H1 (cell line): ENCODE measurements around the gene CCDC148. TPM values are rescaled to one million over a fixed set of nuclear protein-coding genes. Genes with fewer than 3 reads are reported as not detected.

ENCODE experiments used
- CTCF ChIA-PET: fragments of 300-600 bp; sonication (Branson Sonifier 250); formaldehyde crosslinking; loops from one replicate; lab custom pipeline; 2021; ENCODE audit not compliant: partially characterized antibody; lab: Charles Lee
- POLR2A ChIA-PET: fragments of 300-600 bp; sonication (Branson Sonifier 250); formaldehyde crosslinking; loops from one replicate; lab custom pipeline; 2021; ENCODE audit warnings: inconsistent platforms; ENCODE audit not compliant: partially characterized antibody; lab: Charles Lee
- DNase-seq, 2 experiments: peaks; one replicate each; pipeline versions ENCODE4 v3.0.0 to v3.0.0-alpha.2; 2010 to 2022; ENCODE audit warnings: low spot score in 2 of 2, low read depth in 1 of 2, mixed read lengths in 1 of 2
- FAIRE-seq: peaks from 2 replicates; lab custom pipeline; 2011; peaks lifted over from hg19 to GRCh38; lab: Jason Lieb, UNC
- H2AFZ ChIP-seq: 2 replicates; pipeline ENCODE4 v1.8.1; 2012; ENCODE audit warnings: low read length, inconsistent platforms
- H2AK5ac ChIP-seq: 2 replicates; pipeline ENCODE4 v1.6.1; 2013; ENCODE audit warnings: low read depth, low read length
- H2BK120ac ChIP-seq: replicated peaks from 2 replicates; pipeline ENCODE3; 2013; ENCODE audit warnings: low read depth, low read length, inconsistent platforms
- H2BK12ac ChIP-seq: 2 replicates; pipeline ENCODE4 v1.6.1; 2013; ENCODE audit warnings: low read depth, low read length
- H2BK15ac ChIP-seq: 2 replicates; pipeline ENCODE4 v1.6.1; 2013; ENCODE audit warnings: low read length
- H2BK20ac ChIP-seq: 2 replicates; pipeline ENCODE4 v1.6.1; 2013; ENCODE audit warnings: low read length
- H2BK5ac ChIP-seq: 2 replicates; pipeline ENCODE4 v1.6.1; 2013; ENCODE audit warnings: low read depth, low read length
- H3K14ac ChIP-seq: 2 replicates; pipeline ENCODE4 v1.6.1; 2013; ENCODE audit warnings: inconsistent platforms; ENCODE audit not compliant: insufficient read length
- H3K18ac ChIP-seq: 2 replicates; pipeline ENCODE4 v1.6.1; 2013; ENCODE audit warnings: low read length; ENCODE audit errors: extremely low read depth
- H3K23ac ChIP-seq: 2 replicates; pipeline ENCODE4 v1.6.1; 2013; ENCODE audit warnings: inconsistent platforms; ENCODE audit not compliant: insufficient read length
- H3K23me2 ChIP-seq: 2 replicates; pipeline ENCODE4 v1.6.1; 2013; ENCODE audit warnings: low read depth, low read length
- H3K27ac ChIP-seq: 2 replicates; pipeline ENCODE4 v1.6.1; 2011; ENCODE audit warnings: low read depth, low read length, inconsistent platforms
- H3K27me3 ChIP-seq, 4 experiments: replicated peaks in 1 of 4; 1 replicate in 1 of 4; 2 replicates in 3 of 4; pipeline versions ENCODE4 v1.6.1 to v1.8.1; 2011 to 2013; ENCODE audit warnings: low read length in 3 of 4, mild to moderate bottlenecking in 3 of 4, inconsistent platforms in 2 of 4, mixed read lengths in 2 of 4, moderate library complexity in 1 of 4; ENCODE audit not compliant: control insufficient read depth in 3 of 4, insufficient read depth in 3 of 4; ENCODE audit errors: extremely low read depth in 1 of 4
- H3K36me3 ChIP-seq, 4 experiments: 2 replicates each; pipeline versions ENCODE4 v1.6.1 to v1.8.1; 2011 to 2013; ENCODE audit warnings: mild to moderate bottlenecking in 4 of 4, low read length in 3 of 4, moderate library complexity in 2 of 4, control low read depth in 1 of 4, inconsistent platforms in 1 of 4; ENCODE audit not compliant: insufficient read depth in 4 of 4, control insufficient read depth in 2 of 4
- H3K4ac ChIP-seq: replicated peaks from 2 replicates; pipeline ENCODE3; 2013; ENCODE audit warnings: low read length, low read depth, mixed read lengths, inconsistent platforms; ENCODE audit not compliant: insufficient read length
- H3K4me1 ChIP-seq, 4 experiments: replicated peaks in 1 of 4; 1 replicate in 1 of 4; 2 replicates in 3 of 4; pipeline versions ENCODE4 v1.6.1 to v1.8.1; 2011 to 2013; ENCODE audit warnings: low read length in 3 of 4, inconsistent platforms in 2 of 4, mixed read lengths in 1 of 4; ENCODE audit not compliant: insufficient read depth in 4 of 4, control insufficient read depth in 3 of 4
- H3K4me2 ChIP-seq, 2 experiments: 2 replicates each; pipeline versions ENCODE4 v1.6.1 to v1.8.1; 2011 to 2013; ENCODE audit warnings: low read depth in 2 of 2, low read length in 2 of 2, control low read depth in 1 of 2, inconsistent platforms in 1 of 2, mild to moderate bottlenecking in 1 of 2; ENCODE audit not compliant: insufficient read depth in 1 of 2
- H3K4me3 ChIP-seq, 4 experiments: fragments of 200-600, 300-600 bp in 1 of 4; sonication (generic), shearing (Covaris generic), sonication (Bioruptor Twin) in 1 of 4; 2 replicates each; pipeline versions ENCODE4 v1.5.1 to v1.8.1; 2011 to 2016; ENCODE audit warnings: low read length in 4 of 4, low read depth in 3 of 4, control low read depth in 2 of 4, inconsistent platforms in 2 of 4, mild to moderate bottlenecking in 2 of 4, mixed read lengths in 1 of 4, moderate library complexity in 1 of 4; ENCODE audit not compliant: insufficient read depth in 2 of 4; ENCODE audit errors: extremely low read depth in 1 of 4
- H3K56ac ChIP-seq: replicated peaks from 2 replicates; pipeline ENCODE3; 2013; ENCODE audit warnings: low read depth, mild to moderate bottlenecking, mixed read lengths, low read length, inconsistent platforms; ENCODE audit not compliant: insufficient read length
- H3K79me1 ChIP-seq: 2 replicates; pipeline ENCODE4 v1.6.1; 2013; ENCODE audit warnings: low read depth, low read length, control low read depth
- H3K79me2 ChIP-seq, 2 experiments: 2 replicates each; pipeline versions ENCODE4 v1.6.1 to v1.8.1; 2012 to 2013; ENCODE audit warnings: low read length in 2 of 2, mild to moderate bottlenecking in 2 of 2, inconsistent platforms in 1 of 2; ENCODE audit not compliant: insufficient read depth in 2 of 2, control insufficient read depth in 1 of 2
- H3K9ac ChIP-seq, 4 experiments: replicated peaks in 1 of 4; 1 replicate in 1 of 4; 2 replicates in 3 of 4; pipeline versions ENCODE4 v1.6.1 to v1.8.1; 2011 to 2013; ENCODE audit warnings: low read depth in 3 of 4, low read length in 3 of 4, control low read depth in 2 of 4, mild to moderate bottlenecking in 2 of 4, moderate library complexity in 2 of 4, inconsistent platforms in 1 of 4; ENCODE audit errors: extremely low read depth in 1 of 4
- H3K9me3 ChIP-seq, 2 experiments: 2 replicates each; pipeline versions ENCODE4 v1.6.1 to v1.8.1; 2012 to 2013; ENCODE audit warnings: mild to moderate bottlenecking in 2 of 2, moderate library complexity in 2 of 2, control low read depth in 1 of 2, inconsistent platforms in 1 of 2, low read depth in 1 of 2, low read length in 1 of 2, mixed read lengths in 1 of 2; ENCODE audit not compliant: insufficient read depth in 2 of 2
- H4K20me1 ChIP-seq, 2 experiments: replicated peaks in 1 of 2; 2 replicates each; pipeline versions ENCODE3 to v1.8.1; 2011 to 2013; ENCODE audit warnings: inconsistent platforms in 2 of 2, low read length in 2 of 2, mild to moderate bottlenecking in 1 of 2; ENCODE audit not compliant: insufficient read depth in 2 of 2, control insufficient read depth in 1 of 2
- H4K5ac ChIP-seq: 2 replicates; pipeline ENCODE4 v1.6.1; 2013; ENCODE audit warnings: low read length, low read depth, mixed read lengths, inconsistent platforms; ENCODE audit not compliant: insufficient read length
- H4K8ac ChIP-seq: 2 replicates; pipeline ENCODE4 v1.8.0; 2013; ENCODE audit warnings: mild to moderate bottlenecking, moderate library complexity, low read length, inconsistent platforms; ENCODE audit not compliant: insufficient read depth; ENCODE audit errors: extremely low read depth
- H4K91ac ChIP-seq: replicated peaks from 2 replicates; pipeline ENCODE3; 2013; ENCODE audit warnings: low read length, mixed read lengths, inconsistent platforms; ENCODE audit not compliant: insufficient read length
- CBX5 ChIP-seq: fragments of 300-800, 300-1000 bp; sonication (generic); IDR thresholded peaks from 2 replicates; pipeline ENCODE4 v1.7.1; 2016; ENCODE audit warnings: antibody characterized with exemption, low read length, low read depth
- EGR1 ChIP-seq: IDR thresholded peaks from 2 replicates; pipeline ENCODE4 v1.6.1; 2011; ENCODE audit warnings: low read depth, low read length, borderline replicate concordance
- EZH2 ChIP-seq: fragments of 200-600 bp; sonication (generic); IDR thresholded peaks from 2 replicates; pipeline ENCODE4 v1.7.1; 2012; ENCODE audit warnings: low read depth, mild to moderate bottlenecking, moderate library complexity, low read length, inconsistent platforms; ENCODE audit not compliant: severe bottlenecking
- GTF2F1 ChIP-seq: IDR thresholded peaks from 2 replicates; pipeline ENCODE4 v1.6.1; 2012; ENCODE audit warnings: low read depth, low read length, improper control_type of control experiment, borderline replicate concordance
- JUND ChIP-seq: IDR thresholded peaks from 2 replicates; pipeline ENCODE4 v1.6.1; 2011; ENCODE audit warnings: mild to moderate bottlenecking, improper control_type of control experiment, low read length
- KDM4A ChIP-seq: IDR thresholded peaks from one replicate; pipeline ENCODE4 v1.7.1; 2012; ENCODE audit warnings: low read depth, mild to moderate bottlenecking, moderate library complexity, low read length, inconsistent platforms; ENCODE audit not compliant: severe bottlenecking
- POLR2A ChIP-seq, 2 experiments: IDR thresholded peaks; 1 replicate in 1 of 2; 2 replicates in 1 of 2; pipeline ENCODE4 v1.6.1; 2011; ENCODE audit warnings: low read depth in 2 of 2, low read length in 2 of 2, mild to moderate bottlenecking in 2 of 2; ENCODE audit errors: control extremely low read depth in 1 of 2
- RBBP5 ChIP-seq: IDR thresholded peaks from 2 replicates; pipeline ENCODE4 v1.7.1; 2012; ENCODE audit warnings: low read depth, mild to moderate bottlenecking, inconsistent platforms, low read length, moderate library complexity, borderline replicate concordance
- SIN3A ChIP-seq, 2 experiments: IDR thresholded peaks in 1 of 2; conservative IDR thresholded peaks in 1 of 2; 2 replicates each; pipeline ENCODE4 v1.6.1; 2011 to 2012; ENCODE audit warnings: low read length in 2 of 2, improper control_type of control experiment in 1 of 2, low read depth in 1 of 2, mild to moderate bottlenecking in 1 of 2
- SP4 ChIP-seq: IDR thresholded peaks from 2 replicates; pipeline ENCODE4 v1.6.1; 2012; ENCODE audit warnings: low read length, inconsistent platforms
- SRF ChIP-seq: IDR thresholded peaks from 2 replicates; pipeline ENCODE4 v1.6.1; 2011; ENCODE audit warnings: mild to moderate bottlenecking, low read depth, low read length, moderate library complexity
- TAF7 ChIP-seq: optimal IDR thresholded peaks from 2 replicates; pipeline ENCODE3; 2011; ENCODE audit warnings: low read depth, mild to moderate bottlenecking, inconsistent platforms, low read length, moderate library complexity, borderline replicate concordance
- polyA plus RNA-seq, 7 experiments: library from polyadenylated mRNA; depleted of rRNA in 3 of 7; stranded (reverse) in 5 of 7; unstranded in 2 of 7; fragments of >200 nt in 5 of 7; fragments of 200-250 nt in 2 of 7; gene quantifications; 1 replicate in 5 of 7; 2 replicates in 1 of 7; 4 replicates in 1 of 7; pipeline versions ENCODE4 v1.2.1 to v1.2.3, GENCODE V29; 2011 to 2013; ENCODE audit warnings: missing spikeins in 2 of 7, mixed read lengths in 2 of 7
- total RNA-seq: library from RNA; stranded (reverse); fragmentation: NEBNext Ultra II Directional; extraction: Animal tissue kit (Norgen Biotek cat#: 25700); gene quantifications from 2 replicates; pipeline ENCODE4 v1.2.1, GENCODE V29; 2021
- TF ChIP-seq, protein P1 (sequence below): IDR thresholded peaks from 2 replicates; pipeline ENCODE4 v1.6.1; 2011; ENCODE audit warnings: low read depth, mild to moderate bottlenecking, low read length; ENCODE audit not compliant: insufficient read depth

The CCDC148 gene
- total and polyA plus RNA-seq, 2 of the 8 experiments (the other 6 are each of a cell fraction or from before 2014, with no cell fraction given) = 0.45 to 1.3 TPM

- H4K8ac ChIP-seq = no peak overlapping the region
- no peak overlapping the region for H4K5ac ChIP-seq
- ChIA-PET CTCF (interaction anchor here (0.5 to 2.5 kb wide), 2 partner anchors 9 to 309 kb away, joined by 3 to 10 read pairs; no protein-coding TSS in a partner anchor), POLR2A (no interaction called here)
- no peak overlapping the region for H2AK5ac ChIP-seq
- no peak overlapping the region for H4K91ac ChIP-seq
- no peak overlapping the region for H3K27ac ChIP-seq
- no peak overlapping the region for H3K4me3 ChIP-seq
- H3K56ac ChIP-seq = no peak overlapping the region
- FAIRE-seq (no peak), DNase-seq (no peak)
- H2BK15ac ChIP-seq = no peak overlapping the region
- H2BK5ac ChIP-seq = no peak overlapping the region
- no peak overlapping the region for H3K14ac ChIP-seq
- H3K23ac ChIP-seq = no peak overlapping the region
- H3K27me3 ChIP-seq = no peaks in the 10 kb centered on the region
- peaks cover 0 to 4% (median 0%) of the 10 kb centered on the region in 4 experiments; a peak in 1 of 7 replicates for H3K4me1 ChIP-seq
- no peak overlapping the region for H2BK120ac ChIP-seq
- H3K4ac ChIP-seq = no peak overlapping the region
- no peak overlapping the region for H3K4me2 ChIP-seq
- H4K20me1 ChIP-seq = no peaks in the 10 kb centered on the region
- no peaks in the 10 kb centered on the region for H3K79me2 ChIP-seq
- H3K79me1 ChIP-seq = no peaks in the 10 kb centered on the region
- no peak overlapping the region for H3K9ac ChIP-seq
- no peak overlapping the region for H3K18ac ChIP-seq
- no peak overlapping the region for H2BK12ac ChIP-seq
- H2AFZ ChIP-seq = no peak overlapping the region
- H3K23me2 ChIP-seq = no peaks in the 10 kb centered on the region
- H3K9me3 ChIP-seq = no peaks in the 10 kb centered on the region
- H2BK20ac ChIP-seq = no peak overlapping the region
- no peaks in the 10 kb centered on the region for H3K36me3 ChIP-seq
- TF ChIP-seq SIN3A (conservative IDR thresholded peaks at IDR 0.05 in 1 of 2, IDR thresholded peaks at IDR 0.05 in 1 of 2; ENCODE audit: low read depth in 1 of 2, low read length in 2 of 2) (no peak), RBBP5 (no peak), GTF2F1 (no peak), EGR1 (no peak), SP4 (no peak), SRF (no peak), TAF7 (no peak), CBX5 (no peak), EZH2 (no peak), POLR2A (IDR thresholded peaks at IDR 0.05; ENCODE audit: control extremely low read depth in 1 of 2, low read depth in 2 of 2, low read length in 2 of 2) (no peak), JUND (no peak), KDM4A (no peak)
- TF ChIP-seq, protein P1, sequence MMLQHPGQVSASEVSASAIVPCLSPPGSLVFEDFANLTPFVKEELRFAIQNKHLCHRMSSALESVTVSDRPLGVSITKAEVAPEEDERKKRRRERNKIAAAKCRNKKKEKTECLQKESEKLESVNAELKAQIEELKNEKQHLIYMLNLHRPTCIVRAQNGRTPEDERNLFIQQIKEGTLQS = no peak
Observed at GRCh38 chr2:158189526-158189925, 267.0 kb downstream of the CCDC148 start.
